ENCODE data around the gene AKT1.

AKT1 gene

DNA sequence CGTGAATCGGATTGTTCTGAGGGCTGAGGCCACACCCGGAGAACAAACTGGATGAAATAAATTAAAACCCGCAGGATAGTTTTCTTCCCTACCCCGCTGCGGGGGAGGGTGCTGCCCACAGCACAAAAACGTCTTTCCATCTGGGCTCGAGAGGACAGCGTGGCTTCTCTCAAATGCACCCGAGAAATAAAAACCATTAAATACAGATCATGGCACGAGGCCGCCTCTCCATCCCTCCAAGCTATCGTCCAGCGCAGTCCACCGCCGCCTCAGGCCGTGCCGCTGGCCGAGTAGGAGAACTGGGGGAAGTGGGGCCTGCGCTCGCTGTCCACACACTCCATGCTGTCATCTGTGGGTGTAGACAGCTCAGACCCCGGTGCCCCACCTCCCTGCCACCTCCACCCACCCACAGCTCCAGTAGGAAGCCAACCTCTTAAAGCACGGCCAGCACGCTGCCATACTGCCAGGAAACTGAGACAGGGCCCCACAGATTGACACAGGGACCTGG, 25.4 kb downstream of the AKT1 start:
- no peak overlapping the region for H3K4me3 ChIP-seq (ENCODE audit: low read depth, low read length)
- ChIA-PET POLR2A (interaction anchor here (1.6 kb wide), 1 partner anchor 17 kb away, joined by 5 read pairs; the partner anchor contains the start of gene SIVA1), CTCF (interaction anchor here (0.7 to 9.5 kb wide), 15 partner anchors 9 to 131 kb away, joined by 3 to 166 read pairs (median 3); partner anchors contain the start of genes AKT1 and SIVA1)
- TF ChIP-seq, protein P1, sequence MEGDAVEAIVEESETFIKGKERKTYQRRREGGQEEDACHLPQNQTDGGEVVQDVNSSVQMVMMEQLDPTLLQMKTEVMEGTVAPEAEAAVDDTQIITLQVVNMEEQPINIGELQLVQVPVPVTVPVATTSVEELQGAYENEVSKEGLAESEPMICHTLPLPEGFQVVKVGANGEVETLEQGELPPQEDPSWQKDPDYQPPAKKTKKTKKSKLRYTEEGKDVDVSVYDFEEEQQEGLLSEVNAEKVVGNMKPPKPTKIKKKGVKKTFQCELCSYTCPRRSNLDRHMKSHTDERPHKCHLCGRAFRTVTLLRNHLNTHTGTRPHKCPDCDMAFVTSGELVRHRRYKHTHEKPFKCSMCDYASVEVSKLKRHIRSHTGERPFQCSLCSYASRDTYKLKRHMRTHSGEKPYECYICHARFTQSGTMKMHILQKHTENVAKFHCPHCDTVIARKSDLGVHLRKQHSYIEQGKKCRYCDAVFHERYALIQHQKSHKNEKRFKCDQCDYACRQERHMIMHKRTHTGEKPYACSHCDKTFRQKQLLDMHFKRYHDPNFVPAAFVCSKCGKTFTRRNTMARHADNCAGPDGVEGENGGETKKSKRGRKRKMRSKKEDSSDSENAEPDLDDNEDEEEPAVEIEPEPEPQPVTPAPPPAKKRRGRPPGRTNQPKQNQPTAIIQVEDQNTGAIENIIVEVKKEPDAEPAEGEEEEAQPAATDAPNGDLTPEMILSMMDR (IDR thresholded peaks at IDR 0.05; ENCODE audit: insufficient read depth, low read length, missing control alignments), result no peak
- DNase-seq (ENCODE audit: low read depth, low spot score), result no peak

DNA sequence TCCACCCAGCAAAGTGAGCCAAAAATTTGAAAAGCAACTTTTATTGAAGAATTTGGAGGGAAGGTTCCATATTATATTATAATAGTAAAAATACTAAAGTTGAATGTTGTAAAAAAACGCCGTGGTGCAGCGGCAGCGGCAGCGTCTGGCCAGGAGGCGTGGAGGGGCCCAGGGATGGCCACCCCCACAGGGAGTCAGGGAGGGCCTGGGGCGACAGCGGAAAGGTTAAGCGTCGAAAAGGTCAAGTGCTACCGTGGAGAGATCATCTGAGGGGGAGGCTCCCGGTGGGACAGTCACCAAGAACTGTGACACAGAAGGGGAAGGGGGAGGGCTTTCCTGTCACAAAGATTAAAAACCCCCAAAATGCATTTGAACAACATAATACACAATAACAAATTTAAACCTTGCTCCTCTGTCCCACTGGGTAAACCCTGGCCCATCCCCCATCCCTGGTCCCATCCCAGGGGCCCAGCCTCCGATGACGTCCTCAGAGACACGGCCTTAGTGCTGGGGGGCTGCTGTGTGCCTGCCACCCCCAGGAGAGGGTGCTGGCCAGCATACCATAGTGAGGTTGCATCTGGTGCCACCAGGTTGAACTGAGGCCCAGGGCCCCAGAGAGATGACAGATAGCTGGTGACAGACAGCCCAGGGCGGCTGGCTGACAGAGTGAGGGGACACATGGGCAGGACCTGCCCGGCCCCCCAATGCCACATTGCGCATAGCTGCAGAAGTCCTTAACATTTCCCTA, 26.1 kb downstream of the AKT1 start:
- H3K4me3 ChIP-seq (ENCODE audit: low read depth, low read length), result no peak overlapping the region
- TF ChIP-seq, protein P1 (IDR thresholded peaks at IDR 0.05; ENCODE audit: insufficient read depth, low read length, missing control alignments), result no peak
- ChIA-PET POLR2A (interaction anchor here (1.5 kb wide), 1 partner anchor 57 kb away, joined by 4 read pairs; no protein-coding TSS in a partner anchor), CTCF (interaction anchor here (0.7 to 9.5 kb wide), 34 partner anchors 8 to 323 kb away, joined by 3 to 166 read pairs (median 5); partner anchors contain the start of genes AKT1, SIVA1 and ZBTB42)
- no peak for DNase-seq (ENCODE audit: low read depth, low spot score)

DNA sequence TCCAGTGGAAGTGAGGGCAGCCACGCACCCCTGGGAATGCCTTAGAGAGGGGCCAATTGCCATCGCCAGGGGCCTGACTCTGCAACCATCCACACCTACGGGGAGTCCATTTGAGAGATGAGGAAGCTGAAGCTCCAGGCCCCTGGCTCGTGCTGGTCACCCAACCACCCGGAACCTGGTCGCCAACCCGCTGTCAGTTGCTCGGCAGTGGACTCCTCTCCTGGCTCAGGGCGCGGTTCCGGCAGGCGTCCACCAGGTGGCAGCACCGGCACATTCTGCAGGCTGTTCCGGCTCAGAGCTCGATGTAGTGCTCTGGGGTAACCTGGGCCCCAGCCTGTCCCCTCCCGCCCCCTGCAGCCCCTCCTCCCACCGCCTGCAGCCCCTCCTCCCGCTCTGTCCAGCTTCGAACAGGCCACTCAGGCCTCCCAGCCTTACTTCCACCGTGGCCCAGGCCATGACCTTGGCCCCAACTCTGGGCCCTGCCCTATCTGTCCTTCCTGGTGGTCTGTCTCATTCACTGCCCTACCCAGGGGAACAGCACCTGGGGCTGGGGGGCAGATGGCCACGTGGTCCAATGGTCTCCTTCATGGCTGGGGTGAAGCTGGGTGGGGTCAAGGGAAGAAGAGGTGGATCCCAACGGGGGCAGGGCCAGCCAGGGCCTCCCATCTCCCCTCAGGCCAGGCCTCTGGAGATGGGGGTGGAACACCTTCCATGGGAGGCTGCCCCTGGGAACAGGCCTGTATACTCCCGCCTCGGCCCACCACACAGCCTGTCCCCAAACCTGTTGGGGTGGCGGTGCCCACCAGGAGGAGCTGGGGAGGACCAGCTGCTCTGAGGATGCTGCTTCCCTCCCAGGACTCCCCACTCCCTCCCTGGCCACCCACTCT, 26.9 kb downstream of the AKT1 start:
- CTCF ChIA-PET, result interaction anchor here (0.6 to 9.5 kb wide), 36 partner anchors 10 to 324 kb away, joined by 3 to 166 read pairs (median 4); partner anchors contain the start of genes ADSS1, AKT1, SIVA1 and ZBTB42
- H3K4me3 ChIP-seq (ENCODE audit: low read depth, low read length), result no peak overlapping the region
- TF ChIP-seq, protein P1 (IDR thresholded peaks at IDR 0.05; ENCODE audit: insufficient read depth, low read length, missing control alignments), result peak; percentile 97

DNA sequence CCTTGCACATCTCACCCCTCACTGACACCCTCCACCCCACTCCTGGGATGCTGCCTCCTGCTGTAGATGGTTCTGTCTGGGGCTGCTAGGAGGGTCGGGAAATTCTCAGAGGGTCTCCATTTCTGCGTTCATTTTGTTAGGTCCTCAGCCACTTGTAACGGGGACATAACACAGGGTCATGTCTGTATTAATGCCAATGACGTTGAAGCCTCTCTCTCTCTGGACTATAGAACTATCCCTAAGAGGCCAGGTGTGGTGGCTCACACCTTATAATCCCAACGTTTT, 28.0 kb downstream of the AKT1 start:
- POLR2A ChIA-PET, result no interaction called here
- TF ChIP-seq, protein P1 (IDR thresholded peaks at IDR 0.05; ENCODE audit: insufficient read depth, low read length, missing control alignments), result no peak
- CTCF ChIA-PET, result interaction anchor here (0.8 to 9.5 kb wide), 18 partner anchors 8 to 305 kb away, joined by 3 to 166 read pairs (median 7); partner anchors contain the start of genes ADSS1, AKT1 and SIVA1
- no peak overlapping the region for H3K4me3 ChIP-seq (ENCODE audit: low read depth, low read length)
- no peak for DNase-seq (ENCODE audit: low read depth, low spot score)

More for the DNA sequence above, 26.9 kb downstream of the AKT1 start:
- POLR2A ChIA-PET, result interaction anchor here (1.5 kb wide), 1 partner anchor 58 kb away, joined by 4 read pairs; no protein-coding TSS in a partner anchor
- no peak for DNase-seq (ENCODE audit: low read depth, low spot score)

DNA sequence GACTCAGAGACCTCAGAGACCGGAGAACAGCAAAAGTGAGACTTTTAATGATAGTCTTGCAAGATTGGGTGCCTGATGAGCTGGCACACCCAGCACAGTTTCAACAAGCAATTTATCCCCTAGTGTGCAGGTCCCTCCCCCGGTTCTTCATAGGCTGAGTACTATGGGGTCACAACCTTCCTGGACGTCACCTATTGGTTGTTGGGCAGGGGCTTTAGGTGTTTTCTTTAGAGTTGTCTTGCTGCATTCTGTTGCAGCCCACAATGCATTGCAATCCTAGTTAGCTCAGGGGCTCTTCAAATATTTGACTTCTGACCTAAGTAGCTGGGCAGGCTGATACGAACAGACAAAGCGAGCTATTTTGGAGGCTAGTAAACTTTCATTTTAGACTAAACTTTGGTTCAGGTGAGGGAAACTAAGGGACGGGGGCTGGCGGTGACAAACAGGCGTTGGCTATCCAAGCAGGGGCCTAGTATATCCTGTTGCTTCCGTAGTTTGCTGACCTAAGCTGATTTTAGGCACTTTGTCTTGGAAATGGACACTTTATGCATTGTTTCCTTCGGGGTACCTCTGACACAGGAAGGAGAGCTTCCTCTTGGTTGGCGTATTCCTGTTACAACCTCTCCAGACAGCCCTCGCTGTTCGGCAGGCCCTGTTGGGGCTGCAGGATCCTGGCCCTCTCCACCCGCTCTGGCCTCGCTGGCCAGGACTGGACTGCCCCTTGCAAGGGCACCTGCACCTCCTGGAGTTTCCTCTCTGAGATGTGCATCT, 28.5 kb downstream of the AKT1 start:
- DNase-seq (ENCODE audit: low read depth, low spot score), result no peak
- H3K4me3 ChIP-seq (ENCODE audit: low read depth, low read length), result no peak overlapping the region
- TF ChIP-seq, protein P1 (IDR thresholded peaks at IDR 0.05; ENCODE audit: insufficient read depth, low read length, missing control alignments), result no peak
- ChIA-PET POLR2A (no interaction called here), CTCF (interaction anchor here (0.7 to 9.5 kb wide), 10 partner anchors 8 to 278 kb away, joined by 3 to 166 read pairs (median 6); partner anchors contain the start of gene SIVA1)

Data from AG04449 (cell line).